ENCODE data around the gene CDKN2B-AS1.

DNA sequence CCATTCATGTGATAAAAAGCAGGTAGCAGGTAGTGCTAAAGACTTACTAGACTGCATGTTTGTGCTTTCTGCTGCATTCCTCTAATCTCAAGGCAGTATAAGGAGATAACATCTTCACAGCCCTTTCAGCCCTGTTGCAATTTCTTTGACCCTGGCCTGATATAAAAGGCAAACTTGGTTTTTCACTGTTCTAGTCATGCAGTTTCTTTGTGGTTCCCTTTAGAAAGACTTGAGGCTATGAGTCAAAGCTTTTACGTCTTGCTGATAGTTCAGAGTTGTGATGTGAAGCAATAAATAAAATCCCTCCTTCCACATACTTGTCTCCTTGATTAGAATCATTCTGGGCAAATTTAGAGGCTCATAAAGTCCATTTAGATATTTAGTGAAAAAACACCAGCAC, 103.1 kb downstream of the CDKN2B-AS1 start:
- TF ChIP-seq POLR2A (IDR thresholded peaks at IDR 0.05) (no peak), EP300 (IDR thresholded peaks at IDR 0.05) (no peak), POLR2AphosphoS5 (IDR thresholded peaks at IDR 0.05) (no peak)

Data from sigmoid colon (tissue), 4 donors.